Right renal cortex interstitium (tissue), 3 donors: ENCODE results near the gene PSMA6. TPM values are rescaled to one million over a fixed set of nuclear protein-coding genes. Genes with fewer than 3 reads are reported as not detected.
"Not testable (repeated sequence)": the region's sequence is repeated elsewhere in the genome, so short reads cannot be mapped to it uniquely, and the experiment has no call there.

ENCODE experiments used
- DNase-seq, 3 donors: peaks; one replicate each; pipeline ENCODE4 v3.0.0-alpha.2; 2013; ENCODE audit warnings: low read depth in 3 of 3, low spot score in 2 of 3
- polyA plus RNA-seq, 3 donors: library from polyadenylated mRNA; unstranded; fragments of 120-200 nt; gene quantifications; one replicate each; pipeline ENCODE4 v1.2.1, GENCODE V29; 2013; ENCODE audit not compliant: insufficient read length in 3 of 3

The PSMA6 gene
- polyA plus RNA-seq, 3 donors = 185 to 199 (median 198) TPM

- DNase-seq = no peak
Measured at GRCh38 chr14:35281341-35281740, 10.8 kb upstream of the PSMA6 start.

GRCh38 chr14:35284506-35284905 is 7.7 kb upstream of the PSMA6 start:
- DNase-seq = no peak

- DNase-seq = no peak
Measured at GRCh38 chr14:35285168-35286002, 6.8 kb upstream of the PSMA6 start.

- DNase-seq = no peak
Measured at GRCh38 chr14:35286003-35286600, 6.1 kb upstream of the PSMA6 start.

GRCh38 chr14:35286707-35287106 is 5.5 kb upstream of the PSMA6 start:
- DNase-seq = no peak

- no peak for DNase-seq
Measured at GRCh38 chr14:35287431-35288013, 4.7 kb upstream of the PSMA6 start.

GRCh38 chr14:35289623-35290022 is 2.6 kb upstream of the PSMA6 start:
- DNase-seq = no peak

GRCh38 chr14:35292770-35293561 is 784 bp downstream of the PSMA6 start:
- no peak for DNase-seq

- no peak for DNase-seq
Measured at GRCh38 chr14:35295845-35296161, 3.6 kb downstream of the PSMA6 start.

- no peak for DNase-seq
Measured at GRCh38 chr14:35296545-35296944, 4.4 kb downstream of the PSMA6 start.

- no peak for DNase-seq
Measured at GRCh38 chr14:35297706-35298105, 5.5 kb downstream of the PSMA6 start.

- no peak for DNase-seq
Measured at GRCh38 chr14:35298351-35298750, 6.2 kb downstream of the PSMA6 start.

- DNase-seq = no peak
Measured at GRCh38 chr14:35299708-35300107, 7.5 kb downstream of the PSMA6 start.

- DNase-seq = no peak
Measured at GRCh38 chr14:35300228-35300627, 8.0 kb downstream of the PSMA6 start.

- DNase-seq = not testable (repeated sequence)
Measured at GRCh38 chr14:35301334-35301733, 9.2 kb downstream of the PSMA6 start.

- DNase-seq = no peak
Measured at GRCh38 chr14:35301735-35302528, 9.8 kb downstream of the PSMA6 start.

GRCh38 chr14:35303149-35303935 is 11.2 kb downstream of the PSMA6 start:
- DNase-seq = no peak

GRCh38 chr14:35304812-35305462 is 12.8 kb downstream of the PSMA6 start:
- DNase-seq = no peak

- no peak for DNase-seq
Measured at GRCh38 chr14:35305633-35306032, 13.5 kb downstream of the PSMA6 start.
